ENCODE results near the gene CCDC112.

- TF ChIP-seq CTCF (IDR thresholded peaks at IDR 0.05) (no peak), POLR2A (IDR thresholded peaks at IDR 0.05) (no peak)
Measured at GRCh38 chr5:115313052-115313451, 16.6 kb upstream of the CCDC112 start.
